GM21737 (cell line): ENCODE results near the gene IL34.
"Not testable (repeated sequence)": the region's sequence is repeated elsewhere in the genome, so short reads cannot be mapped to it uniquely, and the experiment has no call there.

Experiments
- ATAC-seq: cut with Tn5 transposase; IDR thresholded peaks from one replicate; pipeline ENCODE4 v1.9.1; 2021; ENCODE audit warnings: mild to moderate bottlenecking, moderate library complexity; ENCODE audit not compliant: unreplicated experiment

The IL34 gene

GRCh38 chr16:70656712-70657263 is 10.4 kb downstream of the IL34 start:
- ATAC-seq: no peak

DNA sequence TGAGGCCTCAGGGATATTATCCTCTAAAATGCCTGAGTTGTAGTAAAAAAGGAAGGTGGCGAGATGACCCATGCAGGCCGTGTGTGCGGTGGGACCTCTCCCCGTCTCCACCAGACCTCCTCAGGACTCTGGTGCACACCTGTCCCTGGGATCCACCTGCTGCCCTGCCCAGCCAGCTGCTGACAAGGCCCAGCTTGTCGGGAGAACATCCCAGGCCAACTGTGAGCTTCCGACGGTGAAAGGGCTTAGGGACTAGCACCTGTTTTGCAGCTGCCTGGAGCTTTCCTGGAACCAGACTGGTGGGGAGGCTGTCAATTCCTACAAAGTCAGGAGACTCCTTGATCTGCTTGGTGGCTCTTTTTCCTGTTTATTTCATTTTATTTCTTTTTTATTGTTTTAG is 11.6 kb downstream of the IL34 start:
- no peak for ATAC-seq

GRCh38 chr16:70658921-70659320 is 12.6 kb downstream of the IL34 start:
- no peak for ATAC-seq

- ATAC-seq: no peak
Measured at GRCh38 chr16:70659546-70659945, 13.2 kb downstream of the IL34 start.

- no peak for ATAC-seq
Measured at GRCh38 chr16:70659953-70660671, 13.8 kb downstream of the IL34 start.

- no peak for ATAC-seq
Measured at GRCh38 chr16:70660672-70661350, 14.5 kb downstream of the IL34 start.

- no peak for ATAC-seq
Measured at GRCh38 chr16:70661534-70661917, 15.2 kb downstream of the IL34 start.

- ATAC-seq: no peak
Measured at GRCh38 chr16:70661918-70662641, 15.7 kb downstream of the IL34 start.

- no peak for ATAC-seq
Measured at GRCh38 chr16:70662991-70663523, 16.7 kb downstream of the IL34 start.

DNA sequence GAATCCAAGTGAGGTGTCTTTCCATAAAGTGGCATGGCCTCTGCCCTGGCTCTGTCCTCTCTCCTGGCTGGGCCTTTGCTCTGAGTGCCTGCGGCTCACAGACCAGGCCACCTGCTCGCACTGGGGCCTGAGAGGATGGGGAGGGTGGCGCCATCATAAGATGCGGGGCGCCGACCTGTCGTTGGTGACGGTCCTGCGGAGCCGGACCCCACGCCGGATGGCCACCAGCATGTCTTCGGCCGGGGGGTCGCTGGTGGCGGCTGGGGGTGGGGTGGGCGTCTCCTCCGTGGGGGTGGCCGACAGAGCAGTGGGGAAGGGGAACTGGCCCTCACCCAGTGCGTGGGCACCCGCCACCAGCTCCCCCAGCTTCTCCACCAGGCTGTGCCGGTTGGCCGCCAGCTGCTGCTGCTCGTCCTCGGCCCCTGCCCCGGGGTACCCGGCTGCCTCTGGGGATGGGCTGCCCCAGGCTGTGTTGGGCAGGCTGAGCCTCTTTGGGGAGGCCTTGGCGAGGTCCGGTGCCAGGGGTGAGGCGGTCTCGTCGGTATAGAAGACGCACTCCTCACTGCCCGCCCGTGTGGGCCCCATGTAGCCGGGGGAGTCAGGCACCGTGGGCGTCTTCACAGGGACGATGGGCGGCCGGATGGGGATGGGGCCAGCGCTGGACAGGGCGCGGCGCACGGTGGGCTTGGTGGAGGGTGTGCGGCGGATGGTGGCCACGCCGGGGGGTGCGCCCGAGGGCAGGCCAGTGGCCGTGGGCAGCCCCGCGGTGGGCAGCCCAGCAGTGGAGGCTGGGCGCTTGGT is 17.4 kb downstream of the IL34 start:
- ATAC-seq: no peak

DNA sequence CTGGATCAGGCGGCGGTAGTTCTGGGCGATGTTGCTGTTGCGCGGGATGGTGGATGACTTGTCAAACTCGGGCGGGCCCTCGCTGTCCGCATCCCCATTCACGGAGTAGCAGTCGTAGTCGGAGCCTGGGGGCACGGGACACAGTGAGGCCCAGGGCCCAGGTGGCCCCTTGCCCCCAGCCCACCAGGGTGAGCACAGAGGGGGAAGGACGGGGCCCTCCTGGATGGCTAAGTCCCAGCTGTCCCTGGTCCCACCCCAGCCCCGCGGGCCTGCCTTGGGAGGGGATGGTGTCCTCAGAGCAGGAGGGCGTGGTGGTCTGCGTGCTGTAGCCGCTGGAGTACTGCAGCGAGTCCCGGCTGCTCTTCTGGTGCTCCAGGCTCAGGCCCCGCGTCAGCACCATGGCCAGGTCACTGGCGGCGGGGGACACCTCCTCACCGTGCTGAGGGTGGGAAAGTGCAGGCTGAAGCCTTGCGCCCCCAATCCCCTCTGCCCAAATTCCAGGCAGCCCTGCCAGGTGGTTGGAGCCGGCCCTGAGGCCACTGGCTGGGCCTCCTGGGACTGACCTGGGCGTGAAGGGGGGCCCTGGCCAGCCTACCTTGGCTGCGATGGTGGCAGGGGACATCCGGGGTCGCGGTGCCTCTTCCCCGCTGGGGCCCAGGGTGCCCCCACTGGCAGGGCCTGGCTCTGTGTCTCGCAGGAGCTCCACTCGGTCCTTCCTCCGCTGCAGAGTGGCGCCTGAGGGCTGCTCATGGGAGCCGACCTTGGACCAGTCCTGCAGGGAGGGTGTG is 18.2 kb downstream of the IL34 start:
- ATAC-seq: no peak

DNA sequence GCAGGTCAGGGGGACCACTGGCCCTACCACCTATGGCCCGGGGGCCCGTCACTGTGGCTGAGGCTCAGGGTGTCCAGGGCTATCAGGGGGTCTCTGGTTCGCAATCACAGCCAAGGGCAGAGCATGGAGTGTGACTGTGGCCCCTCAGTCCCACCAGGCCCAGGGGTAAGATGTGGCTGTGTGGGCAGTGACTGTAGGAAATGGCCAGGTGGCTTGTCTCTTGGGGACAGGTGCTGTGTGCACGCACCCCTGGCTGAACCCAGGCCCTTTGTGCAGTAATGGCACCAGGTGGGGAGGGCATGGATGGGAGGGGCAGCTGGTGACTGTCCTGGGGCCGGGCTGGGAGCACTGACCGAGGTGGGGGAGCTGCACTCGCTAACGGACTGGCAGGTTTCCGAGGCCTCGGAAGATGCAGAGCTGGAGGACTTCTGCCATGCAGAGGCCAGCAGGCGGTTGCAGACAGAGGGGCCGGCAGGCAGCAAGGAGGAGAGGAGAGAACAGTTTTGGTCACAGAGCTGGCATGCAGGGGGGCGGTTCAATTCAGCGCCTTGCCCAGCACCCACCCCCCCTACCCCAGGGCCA is 18.8 kb downstream of the IL34 start:
- no peak for ATAC-seq

- ATAC-seq: no peak
Measured at GRCh38 chr16:70665806-70666735, 19.7 kb downstream of the IL34 start.

- ATAC-seq: no peak
Measured at GRCh38 chr16:70670175-70670574, 23.8 kb downstream of the IL34 start.

- ATAC-seq: not testable (repeated sequence)
Measured at GRCh38 chr16:70670938-70671337, 24.6 kb downstream of the IL34 start.

GRCh38 chr16:70674221-70675014 is 28.1 kb downstream of the IL34 start:
- ATAC-seq: no peak

DNA sequence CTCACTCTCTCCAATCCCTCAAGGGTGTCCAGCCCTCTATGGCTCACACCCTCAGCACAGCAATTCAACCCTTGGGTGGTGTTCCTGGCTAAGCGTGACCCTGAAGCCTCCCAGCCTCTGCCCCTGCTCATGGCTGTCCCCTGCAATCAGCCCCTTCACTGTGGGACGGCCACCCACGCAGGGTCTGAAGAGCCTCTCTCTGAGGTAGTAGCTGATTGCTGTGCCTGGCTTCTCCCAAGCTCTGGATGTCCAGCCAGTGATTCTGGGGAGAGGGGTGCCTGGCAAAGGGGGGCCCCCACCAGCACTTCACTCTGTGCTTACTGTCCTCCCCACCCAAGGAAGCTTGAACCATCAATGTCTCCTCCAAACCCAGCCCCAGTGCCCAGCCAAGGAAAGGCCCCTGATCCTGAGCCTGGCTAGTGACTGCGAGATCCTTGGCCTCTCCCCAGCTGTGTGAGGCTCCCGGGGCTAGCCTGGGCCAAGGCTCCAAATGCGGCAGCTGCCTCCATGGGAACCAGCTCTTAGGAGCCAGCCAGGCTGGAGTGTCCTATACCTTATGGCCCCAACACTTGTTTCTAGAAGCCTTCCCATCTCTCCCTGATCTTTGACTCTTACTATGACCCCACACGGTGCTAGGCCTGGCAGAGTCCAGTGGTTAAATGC is 29.6 kb downstream of the IL34 start:
- ATAC-seq: no peak
